Central memory CD8-positive, alpha-beta T cell (primary cell): ENCODE data around the gene CHSY3.

Source experiments
- ATAC-seq: fragments of 150-1000 bp; cut with Tn5 transposase; replicated peaks from 2 replicates; pipeline ENCODE4 v1.10.0; 2022; ENCODE audit warnings: mild to moderate bottlenecking, moderate FRiP score, moderate number of reproducible peaks; ENCODE audit not compliant: poor library complexity, severe bottlenecking; ENCODE audit errors: extremely low read depth
- DNase-seq, 2 donors: peaks; one replicate each; pipeline ENCODE4 v3.0.0; 2021; ENCODE audit warnings: low spot score in 2 of 2
- H3K27ac Mint-ChIP-seq: one replicate; pipeline ENCODE4 v1.8.0; 2022; ENCODE audit warnings: low read depth, mild to moderate bottlenecking, moderate library complexity, mixed read lengths
- H3K27me3 Mint-ChIP-seq: one replicate; pipeline ENCODE4 v1.8.0; 2022; ENCODE audit warnings: mixed read lengths
- H3K36me3 Mint-ChIP-seq: one replicate; pipeline ENCODE4 v1.8.0; 2022; ENCODE audit warnings: mild to moderate bottlenecking, moderate library complexity, mixed read lengths; ENCODE audit not compliant: insufficient read depth
- H3K4me1 Mint-ChIP-seq: one replicate; pipeline ENCODE4 v1.8.0; 2022; ENCODE audit warnings: mixed read lengths
- H3K4me3 Mint-ChIP-seq: one replicate; pipeline ENCODE4 v1.8.0; 2022; ENCODE audit warnings: mild to moderate bottlenecking, moderate library complexity, mixed read lengths
- H3K9me3 Mint-ChIP-seq: one replicate; pipeline ENCODE4 v1.8.0; 2022; ENCODE audit warnings: mixed read lengths

Gene CHSY3

GRCh38 chr5:129904102-129904666, at the start of gene CHSY3:
TSS of gene CHSY3 (plus strand) at chr5:129904465.
- H3K27me3 Mint-ChIP-seq, result peaks cover 63% of the 10 kb centered on the region
- no peak for DNase-seq
- peaks cover 1% of the 10 kb centered on the region for H3K36me3 Mint-ChIP-seq
- no peak within 1 kb of the TSS for H3K27ac Mint-ChIP-seq
- H3K4me1 Mint-ChIP-seq, result peaks cover 17% of the 10 kb centered on the region
- H3K9me3 Mint-ChIP-seq, result no peaks in the 10 kb centered on the region
- ATAC-seq, result peak; percentile 45
- H3K4me3 Mint-ChIP-seq, result peak within 1 kb of the TSS; percentile 81

DNA sequence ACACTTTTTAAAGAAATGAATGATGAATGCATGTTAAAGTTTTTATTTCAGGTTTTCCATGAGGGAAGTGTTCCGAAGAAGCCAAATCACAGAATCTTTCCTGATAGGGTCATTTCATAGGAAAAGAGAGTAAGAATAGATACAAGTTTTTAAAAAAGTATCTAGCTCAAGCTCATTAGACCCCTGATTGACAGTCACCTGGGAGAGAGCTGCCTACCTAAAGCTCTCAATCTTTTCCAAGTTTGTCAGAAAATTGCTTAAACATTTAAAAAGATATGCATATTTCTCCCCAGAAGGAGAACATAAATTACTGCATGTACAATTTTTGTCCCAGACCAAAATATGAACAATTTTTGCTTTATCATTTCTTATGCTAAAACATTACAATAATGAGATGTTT, 47.9 kb upstream of the CHSY3 start:
- Mint-ChIP-seq H3K9me3 (no peaks in the 10 kb centered on the region), H3K27me3 (no peaks in the 10 kb centered on the region), H3K36me3 (no peaks in the 10 kb centered on the region), H3K4me1 (no peaks in the 10 kb centered on the region), H3K4me3 (no peak overlapping the region), H3K27ac (no peak overlapping the region)
- ATAC-seq (no peak), DNase-seq (no peak)

DNA sequence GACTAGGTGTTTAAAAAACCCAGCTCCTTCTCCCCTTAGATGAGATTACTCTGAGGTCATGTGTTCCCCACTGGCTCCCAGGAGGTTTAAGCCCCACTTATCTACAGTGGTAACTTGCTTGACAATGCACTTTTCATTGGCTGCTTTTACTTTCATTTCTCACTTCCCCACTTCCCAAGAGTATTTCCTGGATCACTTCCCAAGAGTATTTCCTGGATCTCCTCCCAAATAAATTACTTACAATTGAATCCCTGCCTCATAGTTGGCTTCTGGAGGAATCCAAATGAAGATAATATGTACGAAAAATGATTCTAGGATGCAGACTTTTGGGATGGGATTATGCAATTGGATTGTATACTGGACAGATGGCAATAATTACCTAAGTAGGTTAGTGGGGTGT, 47.1 kb upstream of the CHSY3 start:
- H3K36me3 Mint-ChIP-seq, result no peaks in the 10 kb centered on the region
- ATAC-seq (no peak), DNase-seq (no peak)
- no peak overlapping the region for H3K4me3 Mint-ChIP-seq
- H3K9me3 Mint-ChIP-seq, result no peaks in the 10 kb centered on the region
- H3K27ac Mint-ChIP-seq, result no peak overlapping the region
- no peaks in the 10 kb centered on the region for H3K4me1 Mint-ChIP-seq
- no peaks in the 10 kb centered on the region for H3K27me3 Mint-ChIP-seq

DNA sequence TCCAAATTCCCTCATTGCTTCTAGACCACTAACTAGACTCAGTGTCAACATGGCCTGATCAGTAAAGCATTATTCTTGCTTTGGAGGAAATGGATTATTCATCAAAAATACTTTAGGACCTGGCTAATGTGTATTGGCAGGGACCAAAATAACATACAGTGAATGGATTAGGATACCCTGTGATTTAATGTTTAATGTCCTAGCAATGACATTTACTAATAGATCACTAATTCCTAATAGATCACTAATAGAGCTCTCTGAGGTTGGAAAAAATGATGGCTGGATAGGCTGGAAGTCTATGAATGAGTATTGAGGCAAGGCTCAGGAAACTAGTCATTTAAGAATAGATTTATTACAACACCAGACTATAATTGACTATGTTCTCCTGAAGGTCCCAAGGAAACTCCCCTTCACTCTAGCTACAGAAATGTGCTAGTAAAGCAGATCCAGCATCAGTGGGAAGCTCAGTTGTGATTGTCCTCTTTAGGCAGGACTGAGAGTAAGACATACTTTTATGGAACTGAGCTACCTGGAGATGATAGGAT, 46.1 kb upstream of the CHSY3 start:
- ATAC-seq, result no peak

DNA sequence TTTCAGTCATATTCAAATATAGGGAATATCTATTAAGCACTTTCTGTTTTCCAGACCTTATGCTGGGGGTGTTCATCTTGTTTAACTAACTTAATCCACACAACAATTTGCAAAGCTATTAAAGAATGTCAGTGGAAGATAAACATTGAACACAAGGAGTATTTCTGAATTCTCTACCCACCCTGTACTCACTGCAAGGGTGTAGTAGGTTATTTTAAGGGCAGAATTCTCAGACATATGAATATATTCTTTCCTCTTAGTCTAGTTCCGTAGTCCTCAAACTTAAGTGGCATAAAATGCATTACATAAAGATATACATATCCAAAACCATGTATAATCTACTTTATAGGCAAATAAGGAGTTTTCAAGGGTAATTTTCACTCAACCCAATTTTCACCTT, 19.9 kb upstream of the CHSY3 start:
- no peak for DNase-seq
- H3K4me3 Mint-ChIP-seq, result no peak overlapping the region
- no peaks in the 10 kb centered on the region for H3K9me3 Mint-ChIP-seq
- no peak for ATAC-seq
- H3K4me1 Mint-ChIP-seq, result no peaks in the 10 kb centered on the region
- H3K36me3 Mint-ChIP-seq, result no peaks in the 10 kb centered on the region
- no peak overlapping the region for H3K27ac Mint-ChIP-seq
- H3K27me3 Mint-ChIP-seq, result no peaks in the 10 kb centered on the region

More for the DNA sequence above, 46.1 kb upstream of the CHSY3 start:
- H3K27ac Mint-ChIP-seq, result no peak overlapping the region
- H3K4me1 Mint-ChIP-seq, result no peaks in the 10 kb centered on the region
- DNase-seq, result no peak
- H3K4me3 Mint-ChIP-seq, result no peak overlapping the region
- no peaks in the 10 kb centered on the region for H3K9me3 Mint-ChIP-seq
- no peaks in the 10 kb centered on the region for H3K27me3 Mint-ChIP-seq
- no peaks in the 10 kb centered on the region for H3K36me3 Mint-ChIP-seq

- peaks cover 7% of the 10 kb centered on the region for H3K4me1 Mint-ChIP-seq
- H3K27me3 Mint-ChIP-seq, result peaks cover 44% of the 10 kb centered on the region
- DNase-seq (no peak), ATAC-seq (no peak)
- H3K4me3 Mint-ChIP-seq, result no peak overlapping the region
- H3K36me3 Mint-ChIP-seq, result peaks cover 1% of the 10 kb centered on the region
- H3K9me3 Mint-ChIP-seq, result no peaks in the 10 kb centered on the region
- no peak overlapping the region for H3K27ac Mint-ChIP-seq
Measured at GRCh38 chr5:129899454-129899853, 4.8 kb upstream of the CHSY3 start.

GRCh38 chr5:129902816-129903215, 1.4 kb upstream of the CHSY3 start:
- no peak for ATAC-seq
- Mint-ChIP-seq H3K27ac (no peak overlapping the region), H3K36me3 (peaks cover 1% of the 10 kb centered on the region), H3K27me3 (peaks cover 64% of the 10 kb centered on the region), H3K4me1 (peaks cover 17% of the 10 kb centered on the region), H3K4me3 (no peak overlapping the region), H3K9me3 (no peaks in the 10 kb centered on the region)
- DNase-seq, result no peak

DNA sequence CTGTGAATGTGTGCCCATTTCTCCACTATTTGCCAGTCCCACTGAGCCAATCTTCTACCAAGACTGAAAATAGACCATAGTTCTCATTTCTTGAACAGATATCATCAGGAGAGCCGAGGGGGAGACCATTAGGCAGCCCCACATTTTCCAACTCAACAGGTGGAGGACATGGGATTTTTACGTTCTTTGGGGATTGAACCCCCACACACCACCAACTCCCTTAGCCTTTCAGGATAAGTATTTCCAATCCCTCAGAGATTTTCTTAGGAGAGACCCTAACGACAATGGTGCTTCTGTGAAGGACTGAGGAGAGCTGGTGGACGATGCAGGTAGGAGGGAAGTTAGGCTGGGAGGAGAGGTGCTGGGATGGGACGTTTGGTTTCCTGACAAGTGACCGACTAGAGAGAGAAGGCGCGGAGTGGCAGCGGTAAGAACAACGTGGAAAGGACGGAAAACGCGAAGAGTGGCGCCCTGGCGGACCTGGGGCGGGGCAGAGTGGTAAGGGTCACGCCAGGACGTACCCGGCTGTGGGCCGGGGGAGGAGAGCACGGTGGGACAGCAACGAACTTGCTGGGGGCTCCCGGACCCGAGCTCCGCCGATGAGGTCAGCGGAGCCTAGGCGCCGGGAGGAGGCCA, 681 bp upstream of the CHSY3 start:
- peak overlapping the region; percentile 74 for H3K4me3 Mint-ChIP-seq
- DNase-seq, result no peak
- ATAC-seq, result no peak

GRCh38 chr5:129904667-129905472, 605 bp downstream of the CHSY3 start:
- Mint-ChIP-seq H3K36me3 (peaks cover 1% of the 10 kb centered on the region), H3K27me3 (peaks cover 63% of the 10 kb centered on the region), H3K27ac (no peak overlapping the region), H3K9me3 (no peaks in the 10 kb centered on the region), H3K4me1 (peaks cover 17% of the 10 kb centered on the region), H3K4me3 (peak overlapping the region; percentile 81)
- no peak for DNase-seq
- peak; percentile 20 for ATAC-seq

More for the DNA sequence above, 681 bp upstream of the CHSY3 start:
- Mint-ChIP-seq H3K27me3 (peaks cover 65% of the 10 kb centered on the region), H3K4me1 (peaks cover 17% of the 10 kb centered on the region), H3K9me3 (no peaks in the 10 kb centered on the region), H3K36me3 (peaks cover 1% of the 10 kb centered on the region), H3K27ac (no peak overlapping the region)

DNA sequence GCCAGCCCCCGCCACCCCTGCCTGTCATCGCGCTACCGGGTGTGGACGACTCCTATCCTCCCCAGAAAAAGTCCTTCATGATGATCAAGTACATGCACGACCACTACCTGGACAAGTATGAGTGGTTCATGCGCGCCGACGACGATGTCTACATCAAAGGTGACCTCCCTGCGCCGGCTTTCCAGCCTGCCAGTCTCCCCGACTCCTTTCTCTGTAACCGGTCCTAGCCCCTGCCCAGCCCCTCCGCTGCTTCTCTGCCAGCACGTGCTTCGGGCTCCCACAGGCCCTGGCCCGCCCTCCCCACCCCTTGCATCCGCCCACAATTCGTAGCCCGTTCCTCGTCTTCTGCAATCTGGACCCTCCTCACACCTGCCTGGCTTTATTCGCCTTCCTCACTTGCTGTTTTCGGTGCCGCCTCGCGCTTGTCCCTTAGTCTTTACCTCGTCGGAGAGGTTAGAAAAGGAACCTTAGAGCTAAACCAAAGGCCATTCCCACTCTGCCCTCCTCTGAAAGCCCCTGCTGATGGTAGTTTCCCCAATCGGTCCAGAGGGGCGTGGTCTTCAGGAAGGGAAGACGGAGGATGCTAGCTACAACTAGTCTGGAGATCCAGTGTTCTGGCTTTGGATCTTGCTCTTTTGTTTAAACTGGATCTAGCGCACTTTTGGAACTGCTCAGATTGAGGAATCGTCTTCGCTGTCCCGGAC, 1.4 kb downstream of the CHSY3 start:
- Mint-ChIP-seq H3K27me3 (peaks cover 63% of the 10 kb centered on the region), H3K27ac (no peak overlapping the region)
- no peak for ATAC-seq

GRCh38 chr5:129906177-129906887, 2.1 kb downstream of the CHSY3 start:
- Mint-ChIP-seq H3K9me3 (no peaks in the 10 kb centered on the region), H3K36me3 (peaks cover 1% of the 10 kb centered on the region), H3K27ac (no peak overlapping the region), H3K4me3 (peak overlapping the region; percentile 81), H3K27me3 (peaks cover 57% of the 10 kb centered on the region), H3K4me1 (peaks cover 17% of the 10 kb centered on the region)
- DNase-seq (no peak), ATAC-seq (no peak)

More for the DNA sequence above, 1.4 kb downstream of the CHSY3 start:
- peaks cover 1% of the 10 kb centered on the region for H3K36me3 Mint-ChIP-seq
- peaks cover 17% of the 10 kb centered on the region for H3K4me1 Mint-ChIP-seq
- no peaks in the 10 kb centered on the region for H3K9me3 Mint-ChIP-seq
- no peak for DNase-seq
- peak overlapping the region; percentile 81 for H3K4me3 Mint-ChIP-seq

DNA sequence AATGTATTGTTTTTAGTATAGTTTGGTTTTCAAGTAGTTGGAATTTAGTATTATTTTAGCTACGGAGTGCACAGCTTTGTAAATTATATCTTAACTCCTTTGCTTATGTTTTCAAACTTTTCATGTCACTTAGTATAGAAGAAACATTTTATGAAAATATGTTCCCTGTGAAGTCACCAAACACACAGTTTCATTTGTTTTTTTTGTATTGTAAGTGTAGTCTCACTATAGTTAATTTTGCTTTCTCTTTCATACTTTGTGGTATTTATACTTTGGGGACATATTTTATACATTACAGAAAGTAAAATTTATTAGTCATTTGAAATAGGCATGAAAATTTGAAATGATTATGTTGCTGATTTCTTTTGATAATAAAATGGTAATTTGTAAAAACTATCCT, 5.0 kb downstream of the CHSY3 start:
- no peak overlapping the region for H3K27ac Mint-ChIP-seq
- ATAC-seq (no peak), DNase-seq (no peak)
- no peaks in the 10 kb centered on the region for H3K36me3 Mint-ChIP-seq
- peaks cover 29% of the 10 kb centered on the region for H3K27me3 Mint-ChIP-seq
- H3K4me3 Mint-ChIP-seq, result no peak overlapping the region
- H3K4me1 Mint-ChIP-seq, result peaks cover 11% of the 10 kb centered on the region
- no peaks in the 10 kb centered on the region for H3K9me3 Mint-ChIP-seq
